GM19025 (cell line): ENCODE results near the gene CBFB.

ENCODE experiments used
- ATAC-seq: cut with Tn5 transposase; IDR thresholded peaks from one replicate; pipeline ENCODE4 v1.9.1; 2021; ENCODE audit warnings: mild to moderate bottlenecking, low read depth, moderate library complexity; ENCODE audit not compliant: unreplicated experiment

Gene CBFB

DNA sequence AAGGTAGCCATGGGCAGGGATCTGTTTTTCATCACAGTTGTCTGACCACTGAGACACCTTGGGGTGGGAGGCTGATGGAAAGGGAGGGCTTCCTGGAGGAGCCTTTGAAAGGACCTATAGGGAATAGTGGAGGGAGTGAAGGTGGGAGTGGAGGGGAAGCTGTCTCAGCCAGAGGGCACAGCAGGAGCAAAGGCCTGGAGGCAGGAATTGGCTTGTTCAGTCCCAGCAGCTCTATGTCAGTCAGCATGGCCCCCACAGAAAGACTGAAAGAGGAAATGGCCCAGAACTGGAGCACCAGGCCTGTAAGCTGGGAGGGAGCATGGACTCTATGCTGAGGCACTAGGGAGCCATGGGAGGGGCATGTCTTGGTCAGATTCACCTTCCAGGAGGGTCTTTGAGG lies 12.8 kb upstream of the CBFB start:
- no peak for ATAC-seq

DNA sequence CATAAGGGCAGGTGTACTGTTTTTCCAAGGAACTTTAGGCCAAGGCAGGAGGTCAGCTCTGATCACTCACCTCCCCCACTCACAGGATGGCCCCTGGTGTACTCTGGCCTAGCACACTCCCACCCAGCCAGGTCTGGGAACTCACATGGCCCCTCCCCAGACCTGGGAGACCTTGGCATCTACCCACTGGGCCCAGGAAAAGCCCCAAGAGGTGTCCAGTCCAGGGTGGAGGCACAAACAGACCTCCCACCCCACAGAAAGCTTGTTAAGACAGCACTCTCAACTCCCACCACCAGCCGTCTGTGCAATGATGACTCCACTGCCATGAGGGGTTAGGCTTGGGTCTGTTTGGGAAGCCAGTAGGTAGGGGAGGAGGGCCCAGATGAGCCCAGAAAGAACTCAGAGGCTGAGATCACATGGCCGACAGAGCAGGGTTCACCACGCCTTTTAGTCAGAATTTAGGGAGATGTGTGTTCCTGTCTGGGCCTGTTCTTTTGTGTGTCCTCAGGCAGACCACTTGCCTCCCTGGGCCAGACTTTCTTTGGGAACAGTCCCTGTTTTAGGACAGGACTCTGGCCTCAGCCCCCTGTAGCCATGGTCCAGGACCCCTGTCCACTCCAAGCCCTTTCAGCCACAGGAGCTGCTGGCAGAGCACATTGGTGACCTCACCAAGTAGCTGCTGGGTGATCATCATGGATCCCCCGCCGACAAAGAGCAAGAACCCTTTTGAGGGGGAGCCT lies 12.1 kb upstream of the CBFB start:
- ATAC-seq = no peak

DNA sequence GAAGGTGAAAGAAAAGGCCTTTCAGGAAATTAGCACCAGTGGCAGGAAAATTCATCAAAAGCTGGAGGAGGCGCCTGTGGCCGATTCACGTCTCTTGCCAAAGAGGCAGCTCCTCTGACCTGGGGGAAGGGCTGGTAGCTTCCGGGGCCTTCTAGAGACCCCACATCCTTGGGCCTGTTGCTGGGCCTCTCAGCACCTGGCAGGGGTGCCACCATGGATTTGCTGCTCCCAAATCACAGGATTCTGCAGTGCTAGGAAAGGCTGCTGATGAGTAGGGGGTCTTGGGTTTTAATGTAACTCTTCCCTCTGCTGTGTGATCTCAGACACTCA lies 11.6 kb upstream of the CBFB start:
- ATAC-seq = no peak

DNA sequence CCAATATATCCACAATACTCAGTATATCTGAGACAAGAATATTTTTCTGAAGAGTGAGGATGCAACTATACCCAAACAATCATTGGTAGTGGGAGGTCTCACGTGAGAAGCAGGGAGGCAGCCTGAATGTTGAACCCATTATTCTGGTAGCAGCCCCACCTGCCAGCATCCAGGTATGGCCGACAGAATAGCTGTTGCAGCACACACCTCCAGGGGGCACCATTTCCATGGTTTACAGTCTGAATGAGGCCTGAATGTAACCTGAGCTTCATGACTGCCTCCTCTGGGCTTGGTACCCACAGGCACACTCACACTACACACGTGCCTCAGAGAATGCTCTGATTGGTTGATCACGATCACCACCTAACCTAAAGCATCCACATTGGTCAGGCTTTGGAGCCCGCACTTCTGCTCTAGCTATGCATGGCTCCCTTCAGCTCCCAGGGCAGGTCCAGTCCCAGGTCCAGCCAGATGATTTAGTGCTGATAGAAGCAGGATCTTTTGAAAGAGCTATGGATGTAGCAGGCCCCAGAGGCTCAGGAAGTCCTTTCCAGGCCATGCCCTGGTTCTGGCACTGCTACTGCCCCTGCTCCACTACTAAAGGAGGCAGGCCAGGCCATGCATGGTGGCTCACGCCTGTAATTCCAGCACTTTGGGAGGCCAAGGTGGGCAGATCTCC lies 11.0 kb upstream of the CBFB start:
- peak; percentile 84 for ATAC-seq

DNA sequence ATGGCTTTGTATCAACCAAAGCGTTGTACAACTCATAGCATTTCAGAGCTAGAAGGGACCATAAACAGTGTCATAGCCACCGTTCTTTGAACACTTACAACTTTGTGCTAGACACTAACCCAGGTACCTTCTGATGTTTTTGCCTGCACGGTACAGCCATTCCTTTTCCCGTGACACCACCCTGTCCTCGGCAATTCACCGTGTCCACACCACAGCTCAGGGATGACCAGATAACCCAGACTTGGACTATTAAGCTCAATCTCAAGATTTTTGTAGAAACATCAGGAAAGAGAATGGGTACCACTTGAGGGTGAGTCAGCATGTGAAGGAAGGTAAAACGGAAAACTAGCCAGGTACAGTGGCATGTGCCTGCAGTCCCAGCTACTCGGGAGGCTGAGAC lies 9.8 kb upstream of the CBFB start:
- ATAC-seq = no peak

DNA sequence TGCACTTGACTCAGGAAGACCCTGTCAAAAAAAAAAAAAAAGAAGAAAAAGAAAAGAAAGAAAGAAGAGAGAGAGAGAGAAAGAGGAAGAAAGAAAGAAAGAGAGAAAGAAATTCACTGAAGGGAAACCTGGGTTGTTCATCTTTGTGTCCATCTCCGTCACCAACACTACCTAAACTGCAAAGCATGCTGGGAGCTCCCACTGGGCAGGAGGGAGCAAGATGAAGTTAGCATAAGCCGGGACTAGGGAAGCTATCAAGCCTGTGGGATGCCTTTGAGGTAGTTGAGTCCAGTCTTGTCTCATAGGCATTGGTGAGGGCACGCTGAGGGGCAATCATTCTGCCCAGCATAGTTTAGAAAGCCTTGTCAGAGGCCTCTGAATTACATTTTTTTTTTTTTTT lies 7.6 kb upstream of the CBFB start:
- no peak for ATAC-seq

DNA sequence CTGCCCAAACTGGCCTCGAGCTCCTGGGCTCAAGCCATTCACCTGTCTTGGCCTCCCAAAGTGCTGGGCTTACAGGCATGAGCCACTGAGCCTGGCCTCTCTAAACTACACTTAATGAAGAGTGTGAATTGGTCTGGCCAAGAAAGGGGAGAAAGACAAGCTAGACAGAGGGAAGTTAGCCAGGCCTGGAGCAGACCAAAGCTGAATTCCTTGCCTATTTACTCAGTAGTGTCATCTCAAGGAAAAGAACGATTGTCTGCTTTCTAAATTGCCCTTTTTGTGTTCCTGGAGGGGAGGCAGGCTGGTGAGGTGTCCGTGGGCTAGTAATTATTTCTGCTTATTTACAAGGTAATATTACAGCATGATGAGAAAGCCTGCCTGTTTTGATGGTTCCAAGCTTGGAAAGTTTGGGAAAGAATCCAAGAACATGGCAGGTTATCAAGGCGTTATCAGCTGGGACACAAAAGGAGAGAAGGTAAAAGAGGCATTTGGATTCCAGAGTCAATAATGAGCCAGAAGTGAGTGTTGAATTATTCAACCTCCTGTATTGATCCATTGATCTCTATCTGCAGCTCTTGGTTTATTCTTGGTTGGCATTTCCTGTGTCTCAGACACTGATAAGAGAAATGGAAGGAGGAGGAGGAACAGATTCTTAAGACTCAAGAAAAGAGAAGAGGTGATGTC lies 6.3 kb upstream of the CBFB start:
- no peak for ATAC-seq

DNA sequence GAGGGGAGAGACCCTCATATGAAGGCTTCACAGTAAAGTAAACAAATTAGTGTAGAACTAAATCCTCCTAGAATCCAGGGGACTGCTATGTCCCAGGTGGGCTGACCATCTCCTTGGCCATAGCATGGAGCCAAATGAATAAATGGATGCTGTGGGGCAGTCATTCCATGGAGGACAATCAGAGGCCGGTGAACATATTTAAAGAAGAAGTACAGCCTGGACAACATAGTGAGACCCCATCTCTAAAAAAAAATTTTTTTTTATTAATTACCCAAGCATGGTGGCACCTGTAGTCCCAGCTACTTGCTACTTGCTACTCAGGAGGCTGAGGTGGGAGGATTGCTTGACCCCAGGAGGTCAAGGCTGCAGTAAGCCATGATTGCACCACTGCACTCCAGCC lies 5.3 kb upstream of the CBFB start:
- no peak for ATAC-seq

DNA sequence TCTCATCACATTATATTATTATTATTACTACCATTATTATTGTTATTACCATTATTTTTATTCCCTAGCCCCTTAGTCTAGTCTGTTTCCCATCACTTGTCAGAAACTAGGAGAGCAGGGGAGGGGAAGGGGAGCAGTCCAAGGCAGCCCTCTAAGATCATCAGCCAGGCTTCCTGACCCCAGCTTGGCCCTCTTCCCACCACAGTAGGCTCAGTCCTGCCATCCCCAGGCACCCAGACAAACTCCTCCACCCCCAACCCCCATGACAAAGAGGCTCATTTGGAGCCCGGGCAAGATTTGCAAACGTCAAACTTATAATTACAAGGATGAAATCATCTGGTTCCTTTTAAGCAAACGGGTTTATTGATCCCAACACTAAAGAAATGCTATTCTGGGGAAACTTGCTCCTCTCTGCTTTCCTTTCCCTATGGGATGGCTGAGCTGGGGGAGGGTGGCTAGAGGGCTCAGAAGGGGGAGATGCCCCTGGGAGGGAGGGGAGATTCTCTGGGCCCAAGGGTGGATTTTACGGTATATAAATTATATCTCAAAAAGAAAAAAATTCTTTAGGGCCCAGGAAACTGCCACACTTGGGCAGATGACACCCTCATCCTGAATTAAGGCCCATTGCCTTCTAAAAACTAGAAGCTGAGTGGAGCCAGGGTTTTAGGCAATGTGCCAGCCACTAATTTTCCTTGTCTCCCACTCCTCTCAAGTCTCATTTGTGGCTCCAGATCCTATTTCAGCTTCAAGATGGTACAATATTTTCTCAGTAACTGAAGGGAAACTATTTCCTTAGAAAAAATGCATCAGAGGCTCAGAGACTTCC lies 4.4 kb upstream of the CBFB start:
- no peak for ATAC-seq

DNA sequence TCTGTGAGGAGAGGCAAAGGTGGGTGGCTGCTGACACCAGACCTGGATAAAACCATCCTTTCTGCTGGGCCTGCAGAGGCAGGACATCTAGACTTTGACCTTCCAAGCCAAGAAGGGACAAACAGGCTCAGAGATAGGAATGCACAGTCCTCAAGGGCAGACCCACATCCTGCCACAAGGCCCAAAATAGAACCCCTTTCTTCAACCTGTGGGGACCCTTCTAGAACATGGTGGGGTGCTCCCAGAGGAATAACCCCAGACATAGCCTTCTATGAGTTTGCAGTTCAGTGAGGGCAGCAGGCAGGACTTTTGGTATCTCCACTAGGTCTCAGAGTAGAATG lies 3.8 kb upstream of the CBFB start:
- no peak for ATAC-seq

DNA sequence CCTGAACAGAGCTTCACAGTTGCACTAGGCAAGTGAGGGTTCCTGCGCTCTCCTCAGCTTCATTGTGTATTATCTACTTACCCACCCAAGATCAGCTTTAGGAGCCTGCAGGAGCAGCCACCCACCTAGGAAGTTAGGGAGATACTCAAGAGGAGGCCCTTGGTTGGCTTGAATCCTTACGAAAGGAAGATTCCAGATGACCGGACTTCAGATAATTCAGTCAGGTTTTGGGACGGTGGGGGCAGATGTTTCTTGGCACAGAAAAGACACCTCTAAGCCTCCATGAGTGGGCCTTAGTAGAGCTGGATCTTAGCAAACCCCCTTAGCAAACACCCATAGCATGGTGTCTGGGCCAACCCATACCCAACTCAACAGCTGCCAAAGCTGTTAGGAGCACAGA lies 2.4 kb upstream of the CBFB start:
- ATAC-seq = no peak

DNA sequence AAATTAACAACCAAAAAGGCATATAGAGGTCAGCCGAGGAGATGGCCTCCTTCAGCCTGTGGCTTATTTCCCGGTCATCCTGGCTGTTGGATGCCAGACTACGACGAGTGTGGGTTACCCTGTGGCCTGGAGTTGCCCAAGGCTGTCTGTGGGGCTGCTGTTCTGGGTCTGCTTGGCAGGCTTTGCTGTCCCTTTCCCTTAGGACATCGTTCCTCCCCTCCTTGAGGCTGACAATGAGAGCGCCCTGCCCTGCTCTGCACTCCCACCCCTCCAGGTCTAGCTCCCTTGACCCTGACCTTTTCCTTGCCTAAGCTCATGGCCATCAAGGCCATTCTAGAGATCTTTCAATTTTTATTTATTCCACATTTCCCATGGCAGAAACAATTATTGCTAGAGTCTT lies 1.9 kb upstream of the CBFB start:
- no peak for ATAC-seq

DNA sequence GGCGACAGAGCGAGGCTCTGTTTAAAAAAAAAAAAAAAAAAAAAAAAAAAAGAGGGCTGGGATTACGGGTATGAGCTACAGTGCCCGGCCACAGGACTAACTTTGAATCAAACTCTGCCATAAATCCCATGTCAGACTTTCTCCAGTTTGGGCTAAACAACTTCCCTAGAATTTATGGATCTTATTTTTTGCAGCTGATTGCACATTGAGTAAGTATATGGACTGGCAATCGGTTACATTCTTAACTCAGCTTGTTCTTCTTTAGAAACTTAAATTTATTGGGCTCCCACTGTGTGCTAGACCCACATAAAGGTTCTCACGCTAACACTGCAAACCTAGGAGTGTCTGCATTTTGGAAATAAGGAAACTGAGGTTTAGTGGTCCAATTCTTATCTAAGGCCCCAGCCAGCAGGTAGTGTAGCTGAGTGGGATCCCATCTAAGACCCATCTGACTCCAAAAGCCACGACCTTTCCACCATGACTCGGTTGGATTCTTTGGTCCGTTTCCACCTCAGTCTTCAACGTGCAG lies 718 bp upstream of the CBFB start:
- ATAC-seq = no peak

DNA sequence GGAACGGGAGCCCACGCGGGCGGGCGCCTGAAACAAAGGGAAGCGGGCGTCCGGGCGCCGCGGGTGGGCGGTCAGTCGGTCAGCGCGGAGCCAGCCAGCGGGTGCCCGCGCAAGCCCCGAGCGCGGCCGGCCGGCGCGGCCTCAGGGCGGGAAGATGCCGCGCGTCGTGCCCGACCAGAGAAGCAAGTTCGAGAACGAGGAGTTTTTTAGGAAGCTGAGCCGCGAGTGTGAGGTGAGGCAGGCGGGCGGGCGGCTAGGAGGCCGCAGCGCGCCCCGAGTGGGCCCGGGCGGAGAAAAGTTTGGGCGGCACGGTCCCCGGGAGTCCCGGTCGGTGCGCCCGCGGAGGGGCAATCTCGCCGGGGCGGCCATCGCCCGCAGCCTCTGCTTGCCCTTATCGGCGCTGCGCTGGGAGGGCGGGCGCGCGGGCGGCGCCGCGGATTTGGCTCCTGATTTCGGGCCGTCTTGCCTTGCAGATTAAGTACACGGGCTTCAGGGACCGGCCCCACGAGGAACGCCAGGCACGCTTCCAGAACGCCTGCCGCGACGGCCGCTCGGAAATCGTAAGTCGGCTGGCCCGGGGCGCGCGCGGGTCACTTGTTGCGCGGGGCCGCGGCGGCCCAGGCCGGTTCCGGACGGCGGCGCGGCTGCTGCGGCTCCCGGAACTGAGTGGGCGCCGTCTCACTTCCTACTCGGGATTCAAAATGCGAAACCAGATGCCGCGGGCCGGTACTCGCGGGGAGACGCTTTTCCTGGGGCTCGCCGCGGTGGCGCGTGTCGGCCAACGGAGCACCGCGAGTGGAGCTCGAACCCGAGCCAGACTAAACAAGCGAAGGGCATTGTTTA lies 526 bp downstream of the CBFB start:
- peak; percentile 24 for ATAC-seq

DNA sequence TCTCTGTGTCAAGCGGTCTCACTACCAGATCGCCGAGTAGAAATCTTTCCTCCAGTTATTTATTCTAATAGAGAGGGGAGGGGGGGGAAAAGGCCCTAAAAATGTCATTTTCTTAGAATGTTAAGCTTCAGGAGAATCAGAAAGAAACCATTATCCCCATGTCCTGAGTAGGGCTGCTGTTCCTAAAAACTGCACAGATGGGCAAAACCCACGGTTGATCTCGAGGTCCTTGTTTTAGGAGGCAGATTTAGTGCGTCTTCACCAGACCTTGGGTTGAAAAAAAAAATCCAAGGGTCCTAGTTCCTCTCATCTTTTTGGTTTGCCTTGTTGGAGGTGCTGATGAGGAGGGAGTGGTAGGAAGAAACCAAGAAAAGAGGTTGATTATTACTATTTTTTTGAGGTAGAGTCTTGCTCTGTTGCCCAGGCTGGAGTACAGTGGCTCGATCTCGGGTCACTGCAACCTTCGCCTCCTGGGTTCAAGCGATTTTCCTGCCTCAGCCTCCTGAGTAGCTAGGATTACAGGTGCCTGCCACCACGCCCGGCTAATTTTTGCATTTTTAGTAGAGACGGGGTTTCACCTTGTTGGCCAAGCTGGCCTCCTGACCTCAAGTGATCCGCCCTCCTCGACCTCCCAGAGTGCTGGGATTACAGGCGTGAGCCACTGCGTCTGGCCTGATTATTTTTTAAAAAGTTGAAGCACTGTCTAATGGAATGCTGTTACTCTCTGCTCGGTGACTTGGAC lies 1.4 kb downstream of the CBFB start:
- ATAC-seq = no peak

DNA sequence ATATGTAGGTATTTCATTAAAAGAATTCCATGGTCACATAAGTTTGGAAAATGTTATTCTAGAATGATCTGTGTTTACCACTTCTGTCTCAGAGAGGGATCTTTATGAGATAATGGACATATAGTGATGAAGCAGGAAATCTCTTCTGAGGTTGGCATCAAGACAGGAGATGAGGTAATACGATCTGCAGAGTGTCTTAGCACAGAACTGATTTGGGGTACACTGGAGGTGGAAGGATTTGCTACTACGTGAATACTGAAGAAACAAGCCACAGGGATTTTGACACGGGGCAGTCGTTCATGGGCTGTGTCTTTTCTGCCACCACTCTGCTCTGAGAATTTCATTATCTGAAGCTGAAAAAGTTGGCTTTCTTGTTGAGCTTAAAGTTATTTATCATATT lies 5.5 kb downstream of the CBFB start:
- ATAC-seq = no peak

DNA sequence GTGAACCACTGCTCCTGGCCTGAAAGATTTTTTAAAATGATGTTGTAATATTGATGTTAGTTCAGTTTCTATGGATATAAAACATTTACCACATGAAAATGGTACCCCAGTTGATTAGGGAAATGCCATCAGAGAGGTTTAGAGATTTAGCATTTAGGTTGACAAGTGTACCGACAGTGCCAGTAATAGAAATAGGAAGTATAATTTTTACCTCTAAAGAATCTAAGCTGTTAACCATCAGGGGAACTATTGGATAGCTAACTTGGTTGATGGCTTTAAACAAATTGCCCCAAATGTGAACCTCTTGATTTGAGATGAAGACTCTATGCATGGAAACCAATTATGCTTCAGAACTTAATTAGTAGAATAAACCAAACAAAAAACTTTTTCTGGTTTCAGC lies 6.4 kb downstream of the CBFB start:
- no peak for ATAC-seq

DNA sequence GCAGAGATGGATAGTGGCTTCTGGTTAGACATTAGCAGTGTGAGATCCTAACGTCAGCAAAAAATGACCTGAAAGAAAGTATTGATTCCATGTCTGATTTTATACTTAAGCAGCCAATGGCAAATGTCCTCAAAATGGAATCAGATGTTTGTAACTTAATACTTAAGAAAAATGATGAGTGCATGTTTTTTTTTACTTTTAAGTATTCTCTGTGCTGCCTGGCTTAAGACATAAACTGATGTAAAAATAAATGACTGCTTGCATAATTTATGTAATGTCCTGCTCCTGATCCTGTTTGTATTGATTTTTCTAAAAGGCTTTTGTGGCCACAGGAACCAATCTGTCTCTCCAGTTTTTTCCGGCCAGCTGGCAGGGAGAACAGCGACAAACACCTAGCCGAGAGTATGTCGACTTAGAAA lies 7.4 kb downstream of the CBFB start:
- no peak for ATAC-seq

DNA sequence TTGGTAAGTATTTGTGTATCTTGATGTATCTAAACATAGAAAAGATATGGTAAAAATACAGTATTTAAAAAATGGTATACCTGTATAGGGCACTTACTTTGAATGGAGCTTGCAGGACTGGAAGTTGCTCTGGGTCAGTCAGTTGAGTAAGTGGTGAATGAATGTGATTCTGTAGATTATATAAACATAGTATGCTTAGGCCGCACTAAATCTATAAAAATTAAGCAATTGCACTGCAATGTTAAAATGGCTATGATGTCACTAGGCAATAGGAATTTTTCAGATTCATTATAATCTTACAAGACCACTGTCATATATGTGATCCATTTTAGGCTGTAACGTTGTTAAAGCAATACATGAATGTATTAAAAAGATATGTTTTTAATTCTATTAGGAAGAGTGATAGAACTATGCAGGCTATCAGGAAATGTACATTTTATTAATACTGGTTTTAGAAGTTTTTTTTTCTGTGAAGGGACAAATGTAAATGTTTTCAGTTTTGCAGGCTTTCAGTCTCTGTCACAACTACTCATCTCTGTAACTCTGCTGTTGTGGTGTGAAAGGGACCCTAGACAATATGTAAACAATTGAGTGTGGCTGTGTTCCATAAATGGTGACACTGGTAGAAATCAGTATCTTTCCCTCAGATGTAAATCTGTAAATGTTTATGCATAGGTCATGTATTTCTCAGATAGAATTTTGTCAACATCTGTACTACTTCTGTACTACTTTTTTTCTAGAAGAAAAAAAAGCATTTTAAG lies 10.5 kb downstream of the CBFB start:
- no peak for ATAC-seq
